Iris pigment epithelial cell (primary cell): Measurements from ENCODE around the gene HSPG2.

Source experiments
- DNase-seq: peaks from one replicate; pipeline ENCODE4 v3.0.0-alpha.2; 2011; ENCODE audit warnings: low read depth

HSPG2 gene

DNA sequence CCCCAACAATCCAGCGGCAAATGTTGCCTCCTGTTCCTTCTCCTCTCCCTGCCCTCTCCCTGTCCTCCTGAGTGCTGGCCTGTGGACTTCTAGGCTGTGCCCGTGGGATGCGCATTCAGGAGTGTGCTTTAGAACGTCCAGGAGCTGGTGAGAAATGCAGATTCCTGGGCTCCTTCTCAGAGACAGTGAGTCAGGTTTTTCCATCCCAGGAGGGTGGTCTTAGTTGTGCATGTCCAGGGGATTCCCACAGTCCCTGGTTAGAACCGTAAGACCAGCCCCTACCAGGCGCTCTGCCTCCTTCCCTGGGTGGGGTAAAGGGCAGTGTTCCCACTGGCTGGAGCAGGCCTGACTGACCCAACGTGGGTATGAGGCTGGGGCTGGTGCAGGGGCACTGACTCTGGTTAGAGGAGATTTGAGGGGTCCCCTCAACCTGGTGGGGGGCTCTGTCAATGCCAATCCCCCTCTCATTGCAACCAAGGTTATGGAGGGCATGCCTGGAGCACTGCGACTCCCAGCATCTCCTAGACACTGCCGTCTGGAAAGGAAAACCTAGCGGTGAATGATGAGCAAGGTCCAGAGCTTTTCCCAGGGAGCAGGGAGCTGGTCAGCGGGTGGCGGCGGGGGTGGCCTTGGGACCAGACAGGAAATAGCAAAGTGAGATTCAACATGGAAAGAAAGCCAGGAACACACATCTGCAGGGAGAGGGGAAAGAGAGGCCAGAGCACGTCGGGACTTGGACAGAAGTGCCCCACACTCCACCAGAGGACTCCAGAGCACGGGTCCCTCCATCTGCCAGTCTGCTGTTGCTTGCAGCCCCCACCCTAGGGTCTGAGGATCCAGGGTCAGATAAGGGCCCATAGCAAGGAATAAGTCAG, 38.5 kb downstream of the HSPG2 start:
- DNase-seq, result peak; percentile 40

DNA sequence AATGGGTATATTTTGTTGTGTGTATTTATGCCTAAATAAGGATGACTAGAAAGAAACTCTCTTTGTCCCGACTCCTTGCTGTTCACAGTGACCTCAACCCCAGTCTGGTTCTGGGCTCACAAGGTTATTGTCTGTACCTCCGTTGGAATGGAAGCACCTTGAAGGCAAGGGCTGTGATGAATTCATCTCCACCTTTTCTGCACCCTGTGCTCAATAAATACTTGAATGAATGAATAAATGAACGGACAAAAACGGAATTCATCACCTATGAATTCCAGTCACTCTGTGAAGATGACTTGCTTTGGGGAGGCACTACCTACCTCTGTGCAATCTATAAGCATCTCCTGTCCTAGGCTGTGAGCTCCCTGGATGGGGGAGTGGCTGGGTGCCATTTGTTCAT, 39.3 kb downstream of the HSPG2 start:
- no peak for DNase-seq

DNA sequence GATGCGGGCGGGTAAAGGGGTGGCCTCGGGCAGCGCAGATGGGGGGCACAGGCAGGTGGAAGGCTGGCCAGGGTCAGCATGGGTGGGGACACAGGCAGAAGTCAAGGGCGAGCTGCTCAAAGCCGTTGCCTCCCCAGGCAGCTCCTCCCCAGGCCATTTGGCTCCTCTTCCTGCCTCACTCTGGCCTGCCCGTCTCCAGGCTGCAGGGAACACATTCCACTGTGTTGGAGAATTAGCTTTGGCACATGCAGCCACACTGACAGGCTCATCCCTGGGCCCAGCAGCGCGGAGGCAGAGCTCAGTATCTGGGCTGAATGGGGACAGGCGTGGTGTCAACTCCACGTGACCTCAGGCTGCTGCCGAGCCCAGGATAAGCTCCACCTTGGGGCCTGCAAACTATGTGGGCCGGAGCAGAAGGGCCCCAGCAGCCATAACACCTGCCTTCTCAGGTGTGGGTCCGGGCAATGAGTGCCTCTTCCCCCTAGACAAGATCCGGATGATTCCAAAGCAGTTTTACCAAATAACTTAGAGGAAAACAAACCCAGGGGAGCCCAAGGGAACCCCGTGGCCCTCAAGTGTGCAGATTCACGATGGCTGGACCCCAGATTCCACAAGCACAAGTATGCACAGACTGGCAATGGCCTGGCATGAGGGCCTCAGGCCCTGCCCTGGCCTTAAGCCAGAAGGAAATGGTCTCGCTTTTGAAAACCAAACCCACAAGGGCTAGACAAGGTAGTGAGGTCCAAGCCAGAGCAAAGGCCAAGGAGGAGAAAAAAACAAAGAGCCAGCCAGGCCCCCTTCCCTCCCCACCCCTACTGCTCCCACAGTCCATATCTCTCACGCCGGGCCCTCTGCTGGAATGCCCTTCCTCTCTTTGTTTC, 40.2 kb downstream of the HSPG2 start:
- peak; percentile 27 for DNase-seq

DNA sequence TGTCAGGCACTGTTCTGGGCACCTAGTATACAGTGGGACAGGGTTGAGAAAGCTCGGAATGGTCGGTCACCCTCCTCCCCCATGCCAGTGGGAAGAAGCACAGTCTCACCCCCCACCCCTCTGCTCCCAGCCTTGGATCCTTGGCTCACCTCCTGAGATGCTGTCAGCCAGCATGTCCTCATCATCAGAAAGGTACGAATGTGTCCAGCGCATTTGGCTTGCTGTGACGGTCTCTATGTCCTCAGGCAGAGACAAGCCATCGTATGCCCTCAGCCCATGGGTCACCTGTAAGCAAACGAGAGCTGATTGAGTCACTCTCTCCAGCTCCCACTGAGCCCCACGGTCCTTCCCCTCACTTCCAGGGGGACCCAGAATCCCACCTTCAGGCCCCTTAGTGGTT, 41.1 kb downstream of the HSPG2 start:
- DNase-seq, result no peak

DNA sequence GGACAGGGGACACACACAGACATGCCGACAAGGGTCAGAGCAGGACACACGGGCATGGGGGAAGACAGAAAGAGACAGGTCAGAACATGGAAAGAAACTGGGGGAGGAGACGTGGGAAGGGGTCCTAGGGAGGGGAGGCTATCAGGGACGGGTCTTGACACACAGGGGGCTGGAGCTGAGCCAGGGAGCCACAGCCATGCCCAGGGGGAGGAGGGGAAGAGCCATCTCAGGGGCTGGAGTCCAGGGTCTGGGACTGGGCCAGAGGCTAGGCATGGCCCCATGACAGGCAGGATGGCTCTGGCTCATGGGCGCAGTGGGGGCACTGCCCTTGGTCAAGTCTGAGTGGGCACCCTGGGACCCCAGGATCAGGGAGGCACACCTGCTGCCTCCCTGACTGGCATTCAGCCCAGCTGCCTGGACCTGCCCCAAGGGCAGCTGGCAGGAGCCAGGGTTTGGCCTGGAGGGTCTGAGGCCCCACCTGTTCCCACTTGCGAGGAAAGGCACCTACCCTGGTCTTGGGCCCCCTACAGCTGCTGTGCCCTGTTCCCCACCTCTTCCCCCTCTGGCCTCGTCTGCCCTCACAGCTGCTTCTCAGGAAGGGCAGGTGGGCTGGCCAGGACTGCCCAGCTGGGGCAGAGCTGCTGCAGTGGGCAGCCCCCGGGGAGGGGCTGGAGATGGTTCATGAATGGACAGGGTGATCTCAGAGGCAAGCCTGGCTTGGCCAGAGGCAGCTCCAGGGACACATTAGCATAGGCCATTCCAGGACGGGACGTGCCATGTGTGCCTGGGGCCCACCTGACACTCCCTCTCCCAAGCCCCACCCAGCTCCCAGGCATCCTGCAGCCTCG, 42.9 kb downstream of the HSPG2 start:
- no peak for DNase-seq

DNA sequence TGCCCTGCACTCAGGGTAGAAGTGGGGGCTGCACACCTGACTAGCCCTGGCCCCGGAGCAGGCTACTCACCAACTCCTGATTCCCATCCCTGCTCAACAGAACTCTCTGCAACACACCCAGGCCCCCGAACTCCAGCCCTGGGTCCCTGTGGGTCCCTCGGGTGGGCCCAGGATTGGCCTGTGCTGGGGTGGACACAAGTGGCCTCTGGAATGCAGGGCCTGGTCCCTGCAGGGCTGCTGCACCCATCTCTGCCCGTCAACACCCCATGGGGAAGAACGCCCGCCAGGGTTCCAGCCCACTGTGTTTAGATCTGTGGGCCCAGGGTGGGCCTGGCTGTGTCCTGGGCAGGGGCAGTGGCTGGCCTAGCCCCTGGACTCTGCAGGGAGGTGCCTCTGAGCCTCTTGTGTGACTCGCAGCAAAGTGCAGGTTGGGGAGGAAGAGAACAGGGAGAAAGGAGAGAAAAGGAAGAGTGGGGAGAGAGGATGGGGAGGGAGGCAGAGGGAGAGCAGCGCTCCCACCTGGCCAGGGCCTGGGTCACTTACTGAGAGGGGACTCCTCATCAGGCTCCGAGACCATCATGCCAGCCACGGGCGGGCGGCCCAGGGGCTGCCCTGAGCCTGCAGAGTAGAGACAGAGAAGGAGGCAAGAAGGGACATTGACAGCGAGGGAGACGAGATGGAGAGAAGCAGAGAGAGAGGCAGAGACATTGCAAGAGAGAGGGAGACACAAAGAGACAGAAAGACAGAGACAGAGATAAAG, 43.9 kb downstream of the HSPG2 start:
- no peak for DNase-seq

DNA sequence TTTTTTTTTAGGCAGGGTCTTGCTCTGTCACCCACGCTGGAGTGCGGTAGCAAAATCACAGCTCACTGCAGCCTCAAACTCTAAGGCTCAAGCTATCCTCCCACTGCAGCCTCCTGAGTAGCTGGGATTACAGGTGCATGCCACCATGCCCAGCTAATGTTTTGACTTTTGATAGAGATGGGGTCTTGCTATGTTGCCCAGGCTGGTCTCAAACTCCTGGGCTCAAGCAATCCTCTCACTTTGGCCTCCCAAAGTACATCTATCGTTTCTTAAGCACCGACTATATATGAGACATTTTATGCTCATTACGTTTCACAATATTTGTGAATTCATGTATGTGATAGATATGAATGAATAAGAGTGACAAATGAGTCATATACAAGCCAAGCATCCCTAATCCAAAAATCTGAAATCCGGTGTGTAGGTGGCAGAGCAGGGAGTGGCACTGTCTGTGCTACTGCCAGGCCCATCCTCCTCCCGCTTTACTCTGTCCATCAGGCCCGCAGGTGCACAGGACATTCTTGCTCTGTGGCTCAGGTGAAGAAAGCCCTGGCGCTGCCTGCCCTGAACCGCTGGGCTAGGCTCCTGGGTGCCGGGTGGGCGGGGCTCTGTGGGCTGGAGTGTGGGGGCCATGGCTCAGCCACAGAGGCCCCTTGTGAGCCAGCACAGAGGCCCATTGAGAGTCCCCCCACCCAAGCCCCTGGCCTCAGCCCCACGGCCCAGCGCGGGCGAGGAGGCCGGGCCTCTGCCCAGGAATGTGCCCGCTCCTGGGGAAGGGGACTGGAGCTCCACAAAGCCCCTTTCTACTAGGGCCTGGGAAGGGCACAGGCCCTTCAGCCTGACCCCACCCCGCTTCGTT, 45.3 kb downstream of the HSPG2 start:
- DNase-seq, result no peak

DNA sequence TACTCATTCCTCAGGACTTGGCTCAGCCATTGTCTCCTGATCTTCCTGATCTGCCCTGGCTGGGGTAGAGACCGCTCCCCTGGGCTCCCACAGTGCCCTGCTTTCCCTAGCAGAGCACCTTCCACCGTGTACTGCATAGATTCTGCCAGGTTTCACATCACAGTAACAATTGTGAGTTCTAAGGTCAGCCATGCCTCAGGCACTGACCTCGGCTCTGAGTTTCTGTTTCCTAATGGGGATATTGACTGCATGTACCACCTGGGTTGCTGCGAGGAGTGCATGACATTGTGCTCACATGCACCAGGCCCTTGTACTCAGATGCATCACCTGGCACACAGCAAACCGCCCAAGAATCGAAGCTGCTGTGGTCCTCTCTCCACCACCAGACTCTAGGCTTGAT, 46.0 kb downstream of the HSPG2 start:
- no peak for DNase-seq

DNA sequence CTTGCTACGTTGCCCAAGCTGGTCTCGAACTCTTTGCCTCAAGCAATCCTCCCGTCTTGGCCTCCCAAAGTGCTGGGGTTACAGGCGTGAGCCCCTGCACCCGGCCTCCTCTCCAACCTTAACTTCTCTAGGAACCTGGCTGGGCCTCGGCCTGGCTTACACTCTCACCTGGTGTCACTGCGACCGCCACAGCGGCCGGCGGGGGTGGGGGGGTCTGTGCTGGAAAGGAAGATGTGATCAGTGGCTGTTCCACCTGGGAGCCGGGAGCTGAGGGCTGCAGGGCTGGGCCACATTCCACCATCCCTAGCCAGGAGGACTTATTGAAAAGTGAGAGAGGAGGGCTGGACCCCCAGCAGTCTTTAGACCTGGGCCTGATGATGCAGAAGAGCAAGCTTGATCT, 48.6 kb downstream of the HSPG2 start:
- no peak for DNase-seq

DNA sequence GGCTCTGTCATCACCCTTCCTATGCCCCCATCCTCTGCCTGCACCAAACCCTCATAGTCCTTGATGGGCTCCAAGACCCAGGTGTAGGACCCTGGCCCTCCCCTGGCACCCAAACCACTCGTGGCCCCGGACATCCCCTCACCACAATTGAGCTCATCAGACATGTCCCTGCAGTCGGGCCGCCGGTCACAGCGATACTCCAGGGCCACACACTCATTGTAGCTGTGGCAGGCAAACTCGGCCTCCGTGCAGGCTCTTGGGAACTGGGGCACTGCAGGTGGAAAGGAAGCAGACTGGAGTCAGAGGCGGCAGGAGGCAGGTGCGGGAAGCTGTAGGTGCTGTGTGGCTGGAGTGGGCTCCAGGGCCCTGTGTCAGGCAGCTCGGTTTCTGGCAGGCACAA, 49.3 kb downstream of the HSPG2 start:
- no peak for DNase-seq

DNA sequence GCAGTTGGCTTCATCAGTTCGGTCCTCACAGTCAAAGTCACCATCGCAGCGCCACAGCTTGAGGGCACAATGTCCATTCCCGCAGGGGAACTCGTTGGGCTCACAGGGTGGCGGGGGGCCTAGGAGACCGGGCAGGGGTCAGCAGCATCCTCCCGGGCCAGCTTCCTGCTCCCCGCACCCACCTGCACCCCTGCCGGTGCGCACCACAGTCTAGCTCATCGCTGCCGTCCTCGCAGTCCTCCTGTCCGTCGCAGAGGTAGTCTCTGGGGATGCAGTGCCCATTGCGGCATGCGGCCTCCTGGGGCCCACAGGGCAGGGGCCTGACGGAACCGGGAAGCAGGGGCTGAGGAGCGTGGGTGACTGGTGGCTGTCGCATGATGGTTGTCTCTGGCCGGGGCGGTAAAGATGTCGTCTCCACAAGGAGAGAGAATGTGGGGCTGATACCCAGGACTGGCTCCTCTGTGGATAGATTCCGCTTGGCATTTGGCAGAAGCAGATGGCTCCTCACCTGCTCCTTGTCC, 49.8 kb downstream of the HSPG2 start:
- DNase-seq, result no peak

DNA sequence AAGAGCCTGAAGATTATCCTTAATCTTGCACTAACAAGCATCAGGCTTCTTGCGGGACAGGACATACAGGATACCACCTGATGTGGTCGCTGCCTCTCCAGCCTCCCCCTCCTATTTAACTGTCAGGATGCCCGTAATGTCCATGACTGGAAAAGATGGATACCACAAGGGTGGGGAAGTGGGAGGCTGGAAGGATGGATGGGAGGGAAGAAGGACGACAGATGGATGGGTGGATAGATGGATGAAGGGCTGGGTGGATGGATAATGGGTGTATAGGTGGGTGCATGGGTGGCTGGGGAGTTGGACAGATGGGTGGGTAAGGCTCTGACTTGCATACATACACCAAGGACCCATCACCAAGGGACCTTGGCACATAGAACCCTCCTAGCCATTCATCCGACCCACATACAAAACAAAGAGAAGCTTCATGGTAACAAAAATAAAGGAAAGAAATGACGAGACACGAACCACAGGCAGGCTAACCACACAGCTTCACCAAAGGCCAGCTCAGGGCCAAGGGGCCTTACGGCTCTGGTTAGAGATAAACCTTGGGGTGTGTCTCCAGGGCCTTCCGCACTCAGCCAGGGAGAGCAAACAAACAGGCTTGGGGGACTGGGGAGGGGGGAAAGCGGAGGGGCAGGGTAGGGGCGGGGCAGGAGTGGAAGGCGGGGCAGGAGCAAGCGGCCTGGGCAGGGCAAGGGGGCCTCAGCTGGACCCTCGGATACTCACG, 50.5 kb downstream of the HSPG2 start:
- no peak for DNase-seq

DNA sequence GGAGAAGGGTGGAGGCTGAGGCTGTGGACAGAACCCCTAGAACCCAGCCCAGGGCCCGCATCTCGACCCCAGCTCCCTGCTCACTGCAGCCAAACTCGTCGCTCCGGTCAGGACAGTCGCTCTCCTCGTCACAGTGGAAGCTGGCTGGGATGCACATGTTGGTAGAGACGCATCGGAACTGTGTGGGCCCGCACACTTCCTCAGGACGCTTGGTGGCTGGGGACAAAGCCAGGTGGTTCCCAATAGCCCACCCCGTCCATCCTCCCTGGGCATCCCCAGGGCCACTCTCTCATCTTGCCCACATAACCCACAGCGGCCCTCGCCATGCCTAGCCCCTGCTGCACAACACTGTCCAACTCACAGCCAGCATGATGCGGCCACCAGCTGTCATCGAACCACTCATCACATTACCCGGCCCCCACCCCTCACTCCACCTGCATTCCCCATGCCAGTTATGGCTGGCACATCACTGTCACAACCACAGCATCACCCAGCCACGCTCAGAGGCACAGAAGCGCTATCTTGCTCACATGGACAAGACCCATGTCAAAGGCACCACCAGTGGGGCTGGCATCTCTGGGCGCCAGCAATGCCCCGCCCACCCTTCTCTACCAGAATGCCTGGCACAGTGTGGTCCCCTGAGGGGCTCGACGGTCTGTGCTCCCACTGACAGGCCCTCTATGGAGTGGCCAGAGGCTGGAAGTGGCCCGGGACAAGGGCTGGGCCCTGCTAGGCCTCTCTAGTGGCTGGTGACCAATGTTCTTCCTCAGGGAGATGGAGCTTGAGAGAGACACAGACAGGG, 51.7 kb downstream of the HSPG2 start:
- no peak for DNase-seq

DNA sequence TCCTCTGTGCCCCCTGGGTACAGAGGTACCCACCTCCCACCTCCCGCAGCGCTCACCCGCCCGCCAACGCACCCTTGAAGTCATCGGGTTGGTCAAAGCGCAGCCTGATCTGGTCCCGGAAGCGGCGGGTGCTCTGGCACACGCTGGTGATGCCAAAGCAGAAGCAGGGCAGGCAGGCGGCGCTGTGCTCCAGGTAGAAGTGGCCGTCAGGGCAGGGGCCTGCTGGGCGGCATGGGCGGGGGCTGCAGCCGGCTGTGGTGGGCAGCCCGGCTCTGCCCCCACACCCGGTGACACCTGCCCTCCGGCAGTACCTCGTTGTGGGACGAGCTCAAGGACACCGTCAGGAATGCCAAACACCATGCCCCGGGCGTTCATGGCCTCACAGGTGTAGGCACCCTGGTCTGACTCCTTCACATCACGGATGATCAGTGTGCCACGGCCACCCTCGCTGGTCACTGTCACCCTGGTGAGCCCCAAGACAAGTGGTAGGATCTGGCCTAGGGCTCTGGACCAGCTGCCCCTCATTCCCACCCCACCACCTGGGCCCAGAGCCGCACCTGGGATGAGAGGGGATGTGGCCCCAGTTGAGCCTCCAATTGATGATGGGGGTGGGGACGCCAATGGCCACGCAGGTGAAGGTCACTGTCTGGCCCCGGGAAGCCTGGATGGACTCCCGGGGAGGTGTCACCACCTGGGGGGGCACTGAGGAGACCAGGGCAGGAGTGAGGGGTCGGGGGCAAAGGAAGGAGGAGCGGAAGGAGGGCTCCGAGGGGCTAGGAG, 52.5 kb downstream of the HSPG2 start:
- DNase-seq, result no peak

DNA sequence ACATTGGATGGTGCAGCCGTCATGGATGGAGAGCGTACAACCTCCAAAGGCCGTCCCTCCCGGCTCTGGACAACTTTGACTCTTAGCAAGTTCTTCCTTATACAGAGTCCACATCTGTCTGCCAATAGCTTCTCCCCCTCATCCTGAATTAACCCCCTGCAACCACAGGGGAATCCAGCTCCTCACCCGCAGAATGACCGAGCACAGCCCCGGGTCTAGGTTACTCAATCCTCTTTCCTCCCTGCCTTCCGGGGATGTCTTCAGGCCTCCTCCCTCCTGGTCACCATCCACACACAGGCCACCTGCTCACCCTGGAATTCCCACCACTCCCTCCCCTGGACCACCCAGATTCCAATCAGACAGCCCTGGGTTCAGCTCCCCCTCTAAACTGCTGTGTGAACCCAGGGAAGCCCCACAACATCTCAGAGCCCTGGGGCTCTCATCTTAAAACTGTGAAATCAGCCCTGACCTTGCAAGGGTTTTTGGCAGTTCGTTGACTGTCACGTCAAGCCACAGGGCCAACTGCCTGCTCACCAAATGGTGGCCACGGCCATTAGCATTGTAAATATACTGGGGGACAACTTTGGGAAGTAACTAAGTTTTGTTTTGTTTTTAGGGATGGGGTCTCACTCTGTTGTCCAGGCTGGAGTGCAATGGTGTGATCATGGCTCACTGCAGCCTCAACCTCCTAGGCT, 54.2 kb downstream of the HSPG2 start:
- no peak for DNase-seq

DNA sequence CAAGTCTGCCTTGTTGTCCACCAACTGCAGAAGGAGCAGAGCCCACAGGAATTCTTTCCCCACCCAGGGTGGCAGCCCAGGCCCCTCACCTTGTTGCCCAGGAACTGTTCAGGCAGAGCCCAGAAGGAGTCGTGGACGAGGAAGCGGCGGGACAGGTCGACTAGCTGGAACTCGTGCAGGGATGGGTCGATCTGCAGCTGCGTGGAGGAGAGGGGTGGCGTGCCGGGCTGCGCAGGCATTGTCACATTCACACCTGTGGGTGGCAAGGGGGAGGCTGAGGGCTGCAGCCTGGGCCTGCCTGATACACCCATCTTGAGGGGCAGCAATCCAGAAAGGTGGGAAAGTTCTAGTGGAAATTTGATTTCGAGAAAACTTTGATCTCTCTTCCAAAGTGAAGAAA, 55.9 kb downstream of the HSPG2 start:
- DNase-seq, result no peak

DNA sequence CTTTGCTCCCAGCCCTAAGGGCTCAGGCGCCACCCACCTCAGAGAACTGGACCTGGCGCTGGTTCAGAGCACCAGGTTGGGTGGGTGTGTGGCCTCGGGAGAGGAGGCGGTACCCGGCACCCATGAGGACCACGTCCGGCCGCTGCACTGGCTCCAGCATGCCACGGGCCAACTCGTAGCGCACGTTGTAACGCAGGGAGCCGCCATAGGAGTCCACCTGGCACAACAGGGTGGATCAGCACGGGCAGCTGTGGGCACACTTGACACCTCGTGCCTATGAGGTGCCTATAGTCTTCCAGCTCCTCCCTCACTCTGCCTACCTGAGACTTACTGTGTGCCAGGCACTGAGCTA, 56.5 kb downstream of the HSPG2 start:
- no peak for DNase-seq
